Measurements from ENCODE around the gene FCGR3B. TPM values are rescaled to one million over a fixed set of nuclear protein-coding genes. Genes with fewer than 3 reads are reported as not detected.
"Not testable (repeated sequence)": the region's sequence is repeated elsewhere in the genome, so short reads cannot be mapped to it uniquely, and the experiment has no call there.

The FCGR3B gene
- total and polyA plus RNA-seq, 3 donors from 2014 or later, result 0.37 to 2.5 TPM; not detected in 1

GRCh38 chr1:161647507-161648360 is 16.8 kb upstream of the FCGR3B start:
- H3K36me3 ChIP-seq (ENCODE audit: low read depth, missing control alignments); intact Hi-C loops (cut with DNase I; ENCODE audit: low total_unique reads); H3K4me1 ChIP-seq; H3K27me3 ChIP-seq; H3K4me3 ChIP-seq; DNase-seq; H3K27ac ChIP-seq; H3K9me3 ChIP-seq: not testable (repeated sequence)
- peak in 1 of 3 experiments; percentile 28 for TF ChIP-seq CTCF (IDR thresholded peaks at IDR 0.05)
- WGBS, 2 donors, result 40 to 59% methylated on average over 4 to 11 of the region's 13 CpGs

- H3K4me1 ChIP-seq; H3K27ac ChIP-seq; H3K4me3 ChIP-seq; H3K36me3 ChIP-seq (ENCODE audit: low read depth, missing control alignments); intact Hi-C loops (cut with DNase I; ENCODE audit: low total_unique reads); H3K9me3 ChIP-seq; H3K27me3 ChIP-seq; DNase-seq: not testable (repeated sequence)
- 52 to 80% methylated on average over 1 of the region's 1 CpG for WGBS, 2 donors
These were observed 13.9 kb upstream of the FCGR3B start for GRCh38 chr1:161644855-161645254.

- 81 to 90% methylated on average over 5 of the region's 5 CpGs for WGBS, 2 donors
- H3K4me1 ChIP-seq; intact Hi-C loops (cut with DNase I; ENCODE audit: low total_unique reads); H3K27ac ChIP-seq; H3K4me3 ChIP-seq; DNase-seq; H3K36me3 ChIP-seq (ENCODE audit: low read depth, missing control alignments); H3K9me3 ChIP-seq; H3K27me3 ChIP-seq: not testable (repeated sequence)
These were observed 12.7 kb upstream of the FCGR3B start for GRCh38 chr1:161643481-161644208.

GRCh38 chr1:161642697-161643096 is 11.7 kb upstream of the FCGR3B start:
- H3K4me3 ChIP-seq; intact Hi-C loops (cut with DNase I; ENCODE audit: low total_unique reads); H3K36me3 ChIP-seq (ENCODE audit: low read depth, missing control alignments); H3K9me3 ChIP-seq; H3K27ac ChIP-seq; H3K27me3 ChIP-seq; H3K4me1 ChIP-seq; DNase-seq: not testable (repeated sequence)
- 93 to 100% methylated on average over 1 of the region's 1 CpG for WGBS, 2 donors

- intact Hi-C loops (cut with DNase I; ENCODE audit: low total_unique reads); H3K9me3 ChIP-seq; H3K4me1 ChIP-seq; H3K4me3 ChIP-seq; DNase-seq; H3K27me3 ChIP-seq; H3K27ac ChIP-seq; H3K36me3 ChIP-seq (ENCODE audit: low read depth, missing control alignments): not testable (repeated sequence)
- WGBS, 2 donors, result 67% methylated on average over 1 of the region's 2 CpGs; no CpG with 5 or more reads in 1 of the 2 donors
These were observed 8.2 kb upstream of the FCGR3B start for GRCh38 chr1:161639203-161639602.

- WGBS, 2 donors, result 82% methylated on average over 1 of the region's 6 CpGs; no CpG with 5 or more reads in 1 of the 2 donors
These were observed 7.4 kb upstream of the FCGR3B start for GRCh38 chr1:161638251-161638993.

GRCh38 chr1:161636976-161637375 is 6.0 kb upstream of the FCGR3B start:
- DNase-seq; H3K36me3 ChIP-seq (ENCODE audit: low read depth, missing control alignments); intact Hi-C loops (cut with DNase I; ENCODE audit: low total_unique reads); H3K27ac ChIP-seq; H3K9me3 ChIP-seq; H3K4me1 ChIP-seq; H3K4me3 ChIP-seq; H3K27me3 ChIP-seq: not testable (repeated sequence)
- WGBS, 2 donors, result 88 to 95% methylated on average over 2 to 3 of the region's 3 CpGs

More at GRCh38 chr1:161638251-161638993, 7.4 kb upstream of the FCGR3B start:
- intact Hi-C loops (cut with DNase I; ENCODE audit: low total_unique reads); H3K4me3 ChIP-seq; H3K4me1 ChIP-seq; H3K27ac ChIP-seq; DNase-seq; H3K36me3 ChIP-seq (ENCODE audit: low read depth, missing control alignments); H3K9me3 ChIP-seq; H3K27me3 ChIP-seq: not testable (repeated sequence)

GRCh38 chr1:161636189-161636782 is 5.3 kb upstream of the FCGR3B start:
- DNase-seq; H3K9me3 ChIP-seq; H3K27ac ChIP-seq; H3K27me3 ChIP-seq; H3K4me3 ChIP-seq; H3K36me3 ChIP-seq (ENCODE audit: low read depth, missing control alignments); H3K4me1 ChIP-seq; intact Hi-C loops (cut with DNase I; ENCODE audit: low total_unique reads): not testable (repeated sequence)
- whole genome bisulfite sequencing, 2 donors, result no CpG with 5 or more reads among the region's 1 CpG

- H3K9me3 ChIP-seq; H3K27me3 ChIP-seq; intact Hi-C loops (cut with DNase I; ENCODE audit: low total_unique reads); H3K4me1 ChIP-seq; H3K36me3 ChIP-seq (ENCODE audit: low read depth, missing control alignments); DNase-seq; H3K4me3 ChIP-seq; H3K27ac ChIP-seq: not testable (repeated sequence)
- 78 to 87% methylated on average over 1 to 2 of the region's 2 CpGs for WGBS, 2 donors
These were observed 4.0 kb upstream of the FCGR3B start for GRCh38 chr1:161634993-161635392.

GRCh38 chr1:161630128-161630742 is 741 bp downstream of the FCGR3B start:
- DNase-seq; H3K36me3 ChIP-seq (ENCODE audit: low read depth, missing control alignments); H3K27me3 ChIP-seq; H3K27ac ChIP-seq; H3K4me1 ChIP-seq; H3K9me3 ChIP-seq; H3K4me3 ChIP-seq; intact Hi-C loops (cut with DNase I; ENCODE audit: low total_unique reads): not testable (repeated sequence)
- WGBS, 2 donors, result 95% methylated on average over 1 of the region's 2 CpGs; no CpG with 5 or more reads in 1 of the 2 donors

All from testis (tissue), 3 donors.